H9 (cell line): Measurements from ENCODE around the gene CREB5. TPM values are rescaled to one million over a fixed set of nuclear protein-coding genes. Genes with fewer than 3 reads are reported as not detected.
A peak's percentile ranks its signal among the peaks of the same experiment; 100 is the strongest.

Source experiments
- DNase-seq: peaks from one replicate; pipeline ENCODE4 v3.0.0-alpha.2; 2017
- H2AFZ ChIP-seq: one replicate; pipeline ENCODE4 v1.6.1; 2013; ENCODE audit warnings: mild to moderate bottlenecking, low read length, control low read depth, moderate library complexity
- H2AK5ac ChIP-seq: 2 replicates; pipeline ENCODE4 v1.6.1; 2013; ENCODE audit warnings: low read length, control low read depth, mixed read lengths; ENCODE audit not compliant: insufficient read length
- H2BK120ac ChIP-seq: one replicate; pipeline ENCODE4 v1.6.1; 2013; ENCODE audit warnings: low read depth, mild to moderate bottlenecking, low read length, control low read depth, inconsistent platforms; ENCODE audit not compliant: poor library complexity, severe bottlenecking
- H2BK12ac ChIP-seq: 2 replicates; pipeline ENCODE4 v1.6.1; 2013; ENCODE audit warnings: low read length, control low read depth, mixed read lengths, low read depth; ENCODE audit not compliant: insufficient read length
- H2BK15ac ChIP-seq: 2 replicates; pipeline ENCODE4 v1.6.1; 2013; ENCODE audit warnings: low read depth, low read length, control low read depth
- H2BK20ac ChIP-seq: one replicate; pipeline ENCODE4 v1.6.1; 2013; ENCODE audit warnings: low read depth, mild to moderate bottlenecking, low read length, control low read depth, inconsistent platforms; ENCODE audit not compliant: poor library complexity, severe bottlenecking
- H2BK5ac ChIP-seq: 2 replicates; pipeline ENCODE4 v1.6.1; 2013; ENCODE audit warnings: low read length, control low read depth, mixed read lengths; ENCODE audit not compliant: insufficient read length
- H3K14ac ChIP-seq: 2 replicates; pipeline ENCODE4 v1.6.1; 2013; ENCODE audit warnings: low read length, control low read depth; ENCODE audit not compliant: insufficient read depth
- H3K18ac ChIP-seq: 2 replicates; pipeline ENCODE4 v1.6.1; 2013; ENCODE audit warnings: low read depth, mild to moderate bottlenecking, mixed read lengths, low read length, control low read depth; ENCODE audit not compliant: insufficient read length
- H3K23ac ChIP-seq: 2 replicates; pipeline ENCODE4 v1.6.1; 2013; ENCODE audit warnings: low read length, control low read depth, mixed read lengths, low read depth; ENCODE audit not compliant: insufficient read length
- H3K23me2 ChIP-seq: 2 replicates; pipeline ENCODE4 v1.6.1; 2013; ENCODE audit warnings: low read depth, mild to moderate bottlenecking, mixed read lengths, low read length, control low read depth; ENCODE audit not compliant: insufficient read length, poor library complexity, severe bottlenecking
- H3K27ac ChIP-seq: 2 replicates; pipeline ENCODE4 v1.5.1; 2013; ENCODE audit warnings: low read length, control low read depth, mixed read lengths, low read depth; ENCODE audit not compliant: insufficient read length
- H3K27me3 ChIP-seq: 2 replicates; pipeline ENCODE4 v1.6.1; 2013; ENCODE audit warnings: low read length, control low read depth, inconsistent platforms; ENCODE audit not compliant: insufficient read depth
- H3K4ac ChIP-seq: 2 replicates; pipeline ENCODE4 v1.6.1; 2013; ENCODE audit warnings: low read depth, mild to moderate bottlenecking, control low read depth, inconsistent platforms, low read length, moderate library complexity
- H3K4me1 ChIP-seq: 2 replicates; pipeline ENCODE4 v1.6.1; 2013; ENCODE audit warnings: low read length, control low read depth, inconsistent platforms; ENCODE audit not compliant: insufficient read depth
- H3K4me2 ChIP-seq: 2 replicates; pipeline ENCODE4 v1.6.1; 2013; ENCODE audit warnings: low read length, control low read depth, mixed read lengths; ENCODE audit not compliant: insufficient read length, insufficient read depth
- H3K56ac ChIP-seq: 2 replicates; pipeline ENCODE4 v1.6.1; 2013; ENCODE audit warnings: low read depth, mild to moderate bottlenecking, mixed read lengths, low read length, control low read depth; ENCODE audit not compliant: insufficient read length
- H3K79me1 ChIP-seq: 2 replicates; pipeline ENCODE4 v1.6.1; 2013; ENCODE audit warnings: low read depth, mild to moderate bottlenecking, moderate library complexity, low read length, control low read depth, inconsistent platforms; ENCODE audit not compliant: insufficient read depth, poor library complexity, severe bottlenecking
- H3K79me2 ChIP-seq: 2 replicates; pipeline ENCODE4 v1.6.1; 2013; ENCODE audit warnings: low read length, control low read depth, inconsistent platforms; ENCODE audit not compliant: insufficient read depth
- H3K9ac ChIP-seq: 2 replicates; pipeline ENCODE4 v1.6.1; 2013; ENCODE audit warnings: low read length, control low read depth, mixed read lengths; ENCODE audit not compliant: insufficient read length; ENCODE audit errors: extremely low read depth
- H3K9me3 ChIP-seq: one replicate; pipeline ENCODE4 v1.6.1; 2013; ENCODE audit warnings: low read depth, low read length, inconsistent platforms; ENCODE audit not compliant: control insufficient read depth
- H3T11ph ChIP-seq: one replicate; pipeline ENCODE4 v1.6.1; 2013; ENCODE audit warnings: mild to moderate bottlenecking, low read length, control low read depth, inconsistent platforms
- H4K20me1 ChIP-seq: one replicate; pipeline ENCODE4 v1.6.1; 2013; ENCODE audit not compliant: control insufficient read depth, insufficient read length, insufficient read depth
- H4K5ac ChIP-seq: 2 replicates; pipeline ENCODE4 v1.6.1; 2013; ENCODE audit warnings: low read depth, mild to moderate bottlenecking, mixed read lengths, low read length, control low read depth; ENCODE audit not compliant: insufficient read length
- H4K8ac ChIP-seq: replicated peaks from 2 replicates; pipeline ENCODE4 v1.6.1; 2013; ENCODE audit warnings: low read length, control low read depth, mixed read lengths, low read depth; ENCODE audit not compliant: insufficient read length
- H4K91ac ChIP-seq: 2 replicates; pipeline ENCODE4 v1.6.1; 2013; ENCODE audit warnings: low read depth, mild to moderate bottlenecking, moderate library complexity, mixed read lengths, low read length, control low read depth; ENCODE audit not compliant: insufficient read length
- H3K27ac Mint-ChIP-seq, 3 experiments: 2 replicates in 2 of 3; 3 replicates in 1 of 3; pipeline ENCODE4 v1.8.0; 2020 to 2021; ENCODE audit warnings: mixed read lengths in 3 of 3, mild to moderate bottlenecking in 1 of 3, moderate library complexity in 1 of 3
- H3K27me3 Mint-ChIP-seq: 2 replicates; pipeline ENCODE4 v1.8.0; 2021; ENCODE audit warnings: low read depth, mild to moderate bottlenecking, moderate library complexity, mixed read lengths
- H3K36me3 Mint-ChIP-seq, 3 experiments: 2 replicates in 2 of 3; 3 replicates in 1 of 3; pipeline ENCODE4 v1.8.0; 2020 to 2021; ENCODE audit warnings: low read depth in 3 of 3, mixed read lengths in 3 of 3; ENCODE audit not compliant: insufficient read depth in 1 of 3
- H3K4me1 Mint-ChIP-seq, 2 experiments: 2 replicates each; pipeline ENCODE4 v1.8.0; 2020; ENCODE audit warnings: mixed read lengths in 2 of 2
- H3K4me3 Mint-ChIP-seq, 2 experiments: 2 replicates in 1 of 2; 3 replicates in 1 of 2; pipeline ENCODE4 v1.8.0; 2020 to 2021; ENCODE audit warnings: mild to moderate bottlenecking in 2 of 2, mixed read lengths in 2 of 2, moderate library complexity in 1 of 2
- H3K9me3 Mint-ChIP-seq, 2 experiments: 2 replicates in 1 of 2; 3 replicates in 1 of 2; pipeline ENCODE4 v1.8.0; 2020; ENCODE audit warnings: mild to moderate bottlenecking in 2 of 2, mixed read lengths in 2 of 2, moderate library complexity in 1 of 2
- CTCF ChIP-seq: fragments of 200-600 bp; sonication (generic); conservative IDR thresholded peaks from 3 replicates; pipeline ENCODE4 v1.8.0; 2021; ENCODE audit warnings: antibody characterized with exemption, mild to moderate bottlenecking
- WGBS: extraction: QIAGEN DNeasy Blood & Tissue Kit; methylation state at CpG from one replicate; pipeline ENCODE4 v1.1.7; 2013; ENCODE audit warnings: missing lambda C conversion rate, low lambda C conversion rate, mixed read lengths; ENCODE audit not compliant: insufficient read length; ENCODE audit errors: extremely low coverage; 5-methylcytosine and 5-hydroxymethylcytosine counted together
- total RNA-seq: library from RNA; stranded (reverse); gene quantifications from 2 replicates; pipeline ENCODE4 v1.2.1, GENCODE V29; 2021

The CREB5 gene
- total RNA-seq, 1 experiment from 2014 or later = 4.0 TPM

GRCh38 chr7:28572321-28573058 is 160.2 kb downstream of the CREB5 start:
- H3T11ph ChIP-seq = no peak overlapping the region
- H3K4me3 Mint-ChIP-seq = no peak overlapping the region
- peaks cover 27 to 30% of the 10 kb centered on the region in 2 experiments for H3K4me1 Mint-ChIP-seq
- no peak overlapping the region for H2BK12ac ChIP-seq
- H3K79me2 ChIP-seq = no peaks in the 10 kb centered on the region
- H3K23ac ChIP-seq = no peak overlapping the region
- H3K9me3 ChIP-seq = no peaks in the 10 kb centered on the region
- H2AFZ ChIP-seq = no peak overlapping the region
- no peak overlapping the region for H2AK5ac ChIP-seq
- no peak overlapping the region for H4K8ac ChIP-seq
- H2BK120ac ChIP-seq = no peak overlapping the region
- H3K56ac ChIP-seq = no peak overlapping the region
- H2BK5ac ChIP-seq = no peak overlapping the region
- H2BK20ac ChIP-seq = no peak overlapping the region
- H3K27me3 ChIP-seq = no peaks in the 10 kb centered on the region
- no peaks in the 10 kb centered on the region for H3K23me2 ChIP-seq
- no peaks in the 10 kb centered on the region for H3K9me3 Mint-ChIP-seq
- no peak overlapping the region for H2BK15ac ChIP-seq
- no peaks in the 10 kb centered on the region for H4K20me1 ChIP-seq
- peak overlapping the region; percentile 58 for H3K18ac ChIP-seq
- peaks cover 12% of the 10 kb centered on the region; the same call in 1 of the 2 replicates for H3K4me1 ChIP-seq
- DNase-seq = no peak
- no peaks in the 10 kb centered on the region for H3K36me3 Mint-ChIP-seq
- no peak overlapping the region for H3K4ac ChIP-seq
- no peaks in the 10 kb centered on the region for H3K79me1 ChIP-seq
- H3K14ac ChIP-seq = no peak overlapping the region
- H4K91ac ChIP-seq = no peak overlapping the region
- no peak overlapping the region for H3K27ac ChIP-seq
- TF ChIP-seq CTCF = no peak
- no peak overlapping the region for H4K5ac ChIP-seq
- H3K9ac ChIP-seq = no peak overlapping the region
- H3K27me3 Mint-ChIP-seq = no peaks in the 10 kb centered on the region
- no peak overlapping the region for H3K4me2 ChIP-seq
- no peak overlapping the region for H3K27ac Mint-ChIP-seq
- no CpG with 5 or more reads among the region's 5 CpGs for WGBS
